Measurements from ENCODE around the gene PYGM.

- TF ChIP-seq CTCF (conservative IDR thresholded peaks at IDR 0.05 in 1 of 2, IDR thresholded peaks at IDR 0.05 in 1 of 2; ENCODE audit: low read depth in 1 of 2, low read length in 2 of 2) (no peak), EZH2 (IDR thresholded peaks at IDR 0.05; ENCODE audit: low read length, missing control alignments) (no peak)
Measured at GRCh38 chr11:64697663-64698375, 62.0 kb downstream of the PYGM start.

Data from fibroblast of lung (primary cell).